NT2/D1 (cell line): ENCODE data around the gene CNKSR3.

Source experiments
- SUZ12 ChIP-seq: IDR thresholded peaks from 2 replicates; pipeline ENCODE4 v1.6.1; 2011; ENCODE audit not compliant: insufficient read length, insufficient read depth; ENCODE audit errors: extremely low read depth
- YY1 ChIP-seq: IDR thresholded peaks from 2 replicates; pipeline ENCODE4 v1.6.1; 2011; ENCODE audit not compliant: insufficient read length, insufficient read depth
- ZNF274 ChIP-seq: IDR thresholded peaks from 2 replicates; pipeline ENCODE4 v1.6.1; 2011; ENCODE audit warnings: mild to moderate bottlenecking, low read depth, low read length

DNA sequence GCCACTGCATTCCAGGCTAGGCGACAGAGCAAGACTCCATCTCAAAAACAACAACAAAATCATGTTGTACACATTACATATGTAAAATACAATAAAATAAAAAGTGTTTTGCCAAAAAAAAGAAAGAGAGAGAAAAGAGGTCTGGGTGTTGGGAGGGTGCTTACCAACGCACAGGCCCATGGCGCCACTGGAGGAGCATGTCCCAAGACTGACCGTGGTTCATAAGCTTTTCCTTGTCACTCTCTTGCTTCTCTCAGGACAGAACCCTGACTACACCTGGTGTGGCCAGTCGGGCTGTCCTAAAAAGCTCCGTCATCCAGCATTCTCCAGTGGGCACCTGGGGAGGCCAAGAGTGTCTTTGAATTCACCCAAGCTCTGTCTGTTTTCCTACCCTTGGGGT is 48.0 kb upstream of the CNKSR3 start:
- TF ChIP-seq YY1: no peak
- TF ChIP-seq ZNF274: no peak
- no peak for TF ChIP-seq SUZ12
